Liver (tissue), 9 donors: Measurements from ENCODE around the gene AOPEP. TPM values are rescaled to one million over a fixed set of nuclear protein-coding genes. Genes with fewer than 3 reads are reported as not detected.

Experiments
- DNase-seq: peaks from one replicate; pipeline ENCODE4 v3.0.0-alpha.2; 2017; ENCODE audit warnings: low spot score
- H3K27ac ChIP-seq, 2 donors: one replicate each; pipeline ENCODE4 v1.7.0; 2013; ENCODE audit warnings: inconsistent platforms in 2 of 2, low read length in 2 of 2, control low read depth in 1 of 2, low read depth in 1 of 2, mild to moderate bottlenecking in 1 of 2
- H3K27me3 ChIP-seq, 4 donors: one replicate each; pipeline versions ENCODE4 v1.6.1 to v1.7.0; 2013; ENCODE audit warnings: low read length in 3 of 4, inconsistent platforms in 1 of 4, mild to moderate bottlenecking in 1 of 4, moderate library complexity in 1 of 4; ENCODE audit not compliant: control insufficient read depth in 4 of 4, insufficient read depth in 4 of 4
- H3K36me3 ChIP-seq, 4 donors: one replicate each; pipeline versions ENCODE4 v1.6.1 to v1.7.0; 2013; ENCODE audit warnings: low read length in 3 of 4, mild to moderate bottlenecking in 3 of 4, low read depth in 1 of 4, moderate library complexity in 1 of 4; ENCODE audit not compliant: control insufficient read depth in 4 of 4, insufficient read depth in 3 of 4
- H3K4me1 ChIP-seq, 4 donors: one replicate each; pipeline versions ENCODE4 v1.6.1 to v1.7.0; 2013; ENCODE audit warnings: low read length in 3 of 4, mild to moderate bottlenecking in 3 of 4, moderate library complexity in 1 of 4; ENCODE audit not compliant: control insufficient read depth in 4 of 4, insufficient read depth in 4 of 4
- H3K4me3 ChIP-seq, 3 donors: one replicate each; pipeline versions ENCODE4 v1.6.1 to v1.7.0; 2013; ENCODE audit warnings: low read length in 3 of 3, control low read depth in 1 of 3, low read depth in 1 of 3, mild to moderate bottlenecking in 1 of 3
- H3K9ac ChIP-seq, 2 donors: one replicate each; pipeline ENCODE4 v1.7.0; 2013; ENCODE audit warnings: low read length in 2 of 2, mild to moderate bottlenecking in 2 of 2, moderate library complexity in 2 of 2, control low read depth in 1 of 2, low read depth in 1 of 2
- H3K9me3 ChIP-seq, 4 donors: one replicate each; pipeline versions ENCODE4 v1.6.1 to v1.7.0; 2013; ENCODE audit warnings: low read length in 3 of 4; ENCODE audit not compliant: control insufficient read depth in 4 of 4
- CTCF ChIP-seq: fragments of 150-350 bp; IDR thresholded peaks from 2 replicates; pipeline ENCODE4 v1.5.1; 2017; ENCODE audit warnings: improper control_type of control experiment, low read depth, low read length; ENCODE audit not compliant: missing input control
- EGR1 ChIP-seq, 2 donors: IDR thresholded peaks; 2 replicates each; pipeline ENCODE4 v1.6.1; 2016 to 2018; ENCODE audit warnings: antibody characterized with exemption in 2 of 2, low read depth in 2 of 2
- FOXA2 ChIP-seq: IDR thresholded peaks from 2 replicates; pipeline ENCODE4 v1.6.1; 2016; ENCODE audit warnings: antibody characterized with exemption
- HNF4A ChIP-seq, 2 donors: conservative IDR thresholded peaks; 2 replicates each; pipeline ENCODE4 v1.6.1; 2016; ENCODE audit warnings: antibody characterized with exemption in 2 of 2, mild to moderate bottlenecking in 2 of 2
- JUND ChIP-seq, 2 donors: IDR thresholded peaks; 2 replicates each; pipeline ENCODE4 v1.6.1; 2016; ENCODE audit warnings: antibody characterized with exemption in 2 of 2
- MAX ChIP-seq: IDR thresholded peaks from 2 replicates; pipeline ENCODE4 v1.6.1; 2016; ENCODE audit warnings: antibody characterized with exemption
- NR2F2 ChIP-seq: IDR thresholded peaks from 2 replicates; pipeline ENCODE4 v1.6.1; 2016; ENCODE audit warnings: antibody characterized with exemption
- RAD21 ChIP-seq, 2 donors: IDR thresholded peaks; 2 replicates each; pipeline ENCODE4 v1.6.1; 2016; ENCODE audit warnings: antibody characterized with exemption in 2 of 2, mild to moderate bottlenecking in 2 of 2
- REST ChIP-seq: IDR thresholded peaks from 2 replicates; pipeline ENCODE4 v1.6.1; 2016; ENCODE audit warnings: antibody characterized with exemption, mild to moderate bottlenecking
- RXRA ChIP-seq, 2 donors: IDR thresholded peaks; 2 replicates each; pipeline ENCODE4 v1.6.1; 2017 to 2018; ENCODE audit warnings: antibody characterized with exemption in 2 of 2, mild to moderate bottlenecking in 1 of 2
- SP1 ChIP-seq: IDR thresholded peaks from 2 replicates; pipeline ENCODE4 v1.6.1; 2018; ENCODE audit warnings: antibody characterized with exemption, mild to moderate bottlenecking
- TAF1 ChIP-seq: conservative IDR thresholded peaks from 2 replicates; pipeline ENCODE4 v1.6.1; 2016; ENCODE audit warnings: antibody characterized with exemption, mild to moderate bottlenecking
- YY1 ChIP-seq: IDR thresholded peaks from 2 replicates; pipeline ENCODE4 v1.6.1; 2016; ENCODE audit warnings: antibody characterized with exemption, mild to moderate bottlenecking
- WGBS: extraction: QIAGEN DNeasy Blood & Tissue Kit; methylation state at CpG from one replicate; pipeline ENCODE4 v1.1.7; 2013; 5-methylcytosine and 5-hydroxymethylcytosine counted together
- polyA plus RNA-seq, 2 donors: library from polyadenylated mRNA; stranded (reverse) in 1 of 2; unstranded in 1 of 2; fragments of 200-250 nt in 1 of 2; fragments of >200 nt in 1 of 2; fragmentation: Nextera tagmentation in 1 of 2; extraction: Ambion mirVana in 1 of 2; gene quantifications; one replicate each; pipeline versions ENCODE4 v1.2.1 to v1.2.3, GENCODE V29; 2013 to 2015
- total RNA-seq, 2 donors: library from RNA; depleted of rRNA; stranded (reverse); fragments of >200 nt; gene quantifications; one replicate each; pipeline ENCODE4 v1.2.3, GENCODE V29; 2014
- donor health status: healthy.
- donor health status: healthy.
- donor health status: healthy.
- donor health status: healthy.
- donor health status: healthy.

The AOPEP gene
- total and polyA plus RNA-seq, 4 donors = 22.2 to 77.1 (median 34.8) TPM

GRCh38 chr9:95047452-95048224, 321.1 kb downstream of the AOPEP start:
- Histone ChIP-seq H3K9ac (no peak overlapping the region), H3K4me3 (no peak overlapping the region), H3K36me3 (peaks cover 0 to 19% (median 13%) of the 10 kb centered on the region in 4 donors), H3K27ac (peak overlapping the region in 1 of 2 donors; percentile 53), H3K4me1 (peaks cover 6 to 32% (median 17%) of the 10 kb centered on the region in 4 donors), H3K27me3 (no peaks in the 10 kb centered on the region), H3K9me3 (no peaks in the 10 kb centered on the region)
- no peak for TF ChIP-seq MAX
- TF ChIP-seq NR2F2 = no peak
- TF ChIP-seq JUND (IDR thresholded peaks at IDR 0.05) = no peak
- TF ChIP-seq HNF4A (conservative IDR thresholded peaks at IDR 0.05) = no peak
- no peak for TF ChIP-seq FOXA2
- no peak for TF ChIP-seq EGR1 (IDR thresholded peaks at IDR 0.05; ENCODE audit: low read depth in 2 of 2)
- DNase-seq = no peak
- WGBS = 47% methylated on average over 3 of the region's 3 CpGs

- Histone ChIP-seq H3K36me3 (peaks cover 0 to 22% (median 15%) of the 10 kb centered on the region in 4 donors), H3K4me3 (peak overlapping the region in 2 of 3 donors; percentile 29 to 52), H3K27me3 (no peaks in the 10 kb centered on the region), H3K27ac (peak overlapping the region; percentile 53 to 60), H3K4me1 (peaks cover 6 to 40% (median 21%) of the 10 kb centered on the region in 4 donors), H3K9me3 (no peaks in the 10 kb centered on the region), H3K9ac (peak overlapping the region; percentile 29 to 50)
- under 1% methylated on average over 58 of the region's 58 CpGs for WGBS
- peak; percentile 70 to 94 for TF ChIP-seq EGR1 (IDR thresholded peaks at IDR 0.05; ENCODE audit: low read depth in 2 of 2)
- TF ChIP-seq RXRA (IDR thresholded peaks at IDR 0.05) = peak; percentile 36 to 40
- TF ChIP-seq NR2F2 = no peak
- peak in 1 of 2 donors; percentile 21 for TF ChIP-seq RAD21 (IDR thresholded peaks at IDR 0.05)
- TF ChIP-seq SP1 = no peak
- DNase-seq = peak; percentile 71
Measured at GRCh38 chr9:95048225-95049087, 322.0 kb downstream of the AOPEP start.

GRCh38 chr9:95049761-95050160, 323.3 kb downstream of the AOPEP start:
- H3K36me3 ChIP-seq = peaks cover 0 to 17% (median 5%) of the 10 kb centered on the region in 4 donors
- peaks cover 6 to 42% (median 30%) of the 10 kb centered on the region in 4 donors for H3K4me1 ChIP-seq
- H3K4me3 ChIP-seq = no peak overlapping the region
- no peak overlapping the region for H3K27ac ChIP-seq
- H3K27me3 ChIP-seq = no peaks in the 10 kb centered on the region
- no peaks in the 10 kb centered on the region for H3K9me3 ChIP-seq
- 64% methylated on average over 6 of the region's 6 CpGs for WGBS
- TF ChIP-seq TAF1 (no peak), CTCF (no peak), HNF4A (conservative IDR thresholded peaks at IDR 0.05) (no peak), REST (no peak), YY1 (no peak), FOXA2 (no peak), RAD21 (IDR thresholded peaks at IDR 0.05) (peak in 1 of 2 donors; percentile 5)
- no peak for DNase-seq
- H3K9ac ChIP-seq = peak overlapping the region in 1 of 2 donors; percentile 29
